Keratinocyte (primary cell): ENCODE data around the gene TTC21B. TPM values are rescaled to one million over a fixed set of nuclear protein-coding genes. Genes with fewer than 3 reads are reported as not detected.

Experiments
- DNase-seq: peaks from one replicate; pipeline ENCODE4 v3.0.0-alpha.2; 2011; ENCODE audit warnings: low read depth, missing footprints, low spot score
- FAIRE-seq: peaks from 2 replicates; lab custom pipeline; 2011; peaks lifted over from hg19 to GRCh38; lab: Jason Lieb, UNC
- H2AFZ ChIP-seq: 2 replicates; pipeline ENCODE4 v1.6.0; 2012; ENCODE audit warnings: low read length, control low read depth, inconsistent platforms; ENCODE audit not compliant: control insufficient read depth
- H3K27ac ChIP-seq: 2 replicates; pipeline ENCODE4 v1.5.1; 2011; ENCODE audit warnings: low read length; ENCODE audit not compliant: control insufficient read depth, insufficient read depth
- H3K27me3 ChIP-seq: 3 replicates; pipeline ENCODE4 v1.6.0; 2011; ENCODE audit warnings: low read length; ENCODE audit not compliant: control insufficient read depth, insufficient read depth; ENCODE audit errors: extremely low read depth
- H3K36me3 ChIP-seq, 2 experiments: 2 replicates in 1 of 2; 3 replicates in 1 of 2; pipeline ENCODE4 v1.5.1; 2011; ENCODE audit warnings: low read length in 2 of 2, mild to moderate bottlenecking in 1 of 2; ENCODE audit not compliant: control insufficient read depth in 2 of 2, insufficient read depth in 2 of 2; ENCODE audit errors: extremely low read depth in 1 of 2
- H3K4me1 ChIP-seq: 3 replicates; pipeline ENCODE4 v1.5.1; 2011; ENCODE audit warnings: low read length; ENCODE audit not compliant: control insufficient read depth, insufficient read depth; ENCODE audit errors: extremely low read depth
- H3K4me2 ChIP-seq: 3 replicates; pipeline ENCODE4 v1.6.0; 2011; ENCODE audit warnings: low read depth, low read length; ENCODE audit not compliant: control insufficient read depth, insufficient read depth; ENCODE audit errors: extremely low read depth
- H3K4me3 ChIP-seq, 3 experiments: fragments of 200-600 bp in 1 of 3; sonication (generic) in 1 of 3; 2 replicates in 2 of 3; 3 replicates in 1 of 3; pipeline ENCODE4 v1.5.1; 2011 to 2016; ENCODE audit warnings: low read length in 3 of 3, mild to moderate bottlenecking in 3 of 3, control low read depth in 2 of 3, inconsistent platforms in 1 of 3, low read depth in 1 of 3, mixed read lengths in 1 of 3, mixed run types in 1 of 3, moderate library complexity in 1 of 3; ENCODE audit not compliant: control insufficient read depth in 2 of 3, insufficient read depth in 2 of 3; ENCODE audit errors: extremely low read depth in 1 of 3
- H3K79me2 ChIP-seq: 2 replicates; pipeline ENCODE4 v1.6.0; 2012; ENCODE audit warnings: low read length; ENCODE audit not compliant: control insufficient read depth, insufficient read depth
- H3K9ac ChIP-seq: 3 replicates; pipeline ENCODE4 v1.6.0; 2011; ENCODE audit warnings: low read length; ENCODE audit not compliant: control insufficient read depth, insufficient read depth; ENCODE audit errors: extremely low read depth
- H3K9me1 ChIP-seq: 3 replicates; pipeline ENCODE4 v1.6.0; 2011; ENCODE audit warnings: low read length; ENCODE audit not compliant: control insufficient read depth, insufficient read depth; ENCODE audit errors: extremely low read depth
- H3K9me3 ChIP-seq: 2 replicates; pipeline ENCODE4 v1.5.1; 2012; ENCODE audit warnings: low read depth, low read length; ENCODE audit not compliant: control insufficient read depth
- H4K20me1 ChIP-seq: 3 replicates; pipeline ENCODE4 v1.6.0; 2011; ENCODE audit warnings: low read length; ENCODE audit not compliant: control insufficient read depth, insufficient read depth; ENCODE audit errors: extremely low read depth
- EZH2 ChIP-seq: IDR thresholded peaks from one replicate; pipeline ENCODE4 v1.6.1; 2012; ENCODE audit warnings: inconsistent platforms, mild to moderate bottlenecking, low read length, moderate library complexity
- dilution Hi-C: fragments of 300-500 bp; cut with MboI; formaldehyde crosslinking; loops from one replicate; pipeline ENCODE4 v1.7.0; 2020; ENCODE audit warnings: low sequenced_read_pairs; ENCODE audit not compliant: extremely low pct_ligation_motif_present
- polyA plus RNA-seq, 5 experiments: library from polyadenylated mRNA; depleted of rRNA in 3 of 5; stranded (reverse) in 3 of 5; stranded (forward) in 1 of 5; unstranded in 1 of 5; fragments of >200 nt; gene quantifications; 1 replicate in 1 of 5; 2 replicates in 3 of 5; 3 replicates in 1 of 5; pipeline versions ENCODE4 v1.2.1 to v1.2.3, GENCODE V29; 2011 to 2012; ENCODE audit warnings: missing spikeins in 2 of 5, low read depth in 1 of 5, low replicate concordance in 1 of 5
- TF ChIP-seq, protein P1 (sequence below), 3 experiments: IDR thresholded peaks in 1 of 3; conservative IDR thresholded peaks in 1 of 3; optimal IDR thresholded peaks in 1 of 3; 2 replicates in 2 of 3; 3 replicates in 1 of 3; pipeline versions ENCODE3 to v1.5.1; 2011; ENCODE audit warnings: low read length in 3 of 3, mild to moderate bottlenecking in 3 of 3, moderate library complexity in 2 of 3, control low read depth in 1 of 3, inconsistent platforms in 1 of 3; ENCODE audit not compliant: insufficient read depth in 2 of 3; ENCODE audit errors: extremely low read depth in 1 of 3

TTC21B gene
- polyA plus RNA-seq, 1 donor (not counting 4 experiments of a cell fraction or from before 2014, with no cell fraction given): 8.0 TPM

DNA sequence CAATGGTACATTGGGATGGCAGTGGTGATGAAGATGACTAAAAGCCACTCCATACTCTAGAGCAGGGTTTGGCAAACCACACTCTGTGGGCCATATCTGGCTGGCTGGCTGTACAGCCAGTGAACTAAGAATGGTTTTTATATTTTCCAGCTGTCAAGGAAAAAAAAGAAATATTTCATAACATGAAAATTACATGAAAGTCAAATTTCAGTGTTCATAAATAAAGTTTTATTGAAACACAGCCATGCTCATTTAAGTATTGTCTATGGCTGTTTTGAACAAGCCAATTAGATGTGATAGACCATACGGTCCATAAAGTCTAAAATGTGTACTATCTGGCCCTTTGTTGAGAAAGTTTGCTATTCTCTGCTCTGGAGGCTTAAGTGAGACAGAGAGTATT is 1.5 kb downstream of the TTC21B start:
- no peaks in the 10 kb centered on the region for H3K9me3 ChIP-seq
- peak overlapping the region in 1 of 3 experiments; percentile 78 for H3K4me3 ChIP-seq
- no peak overlapping the region for H3K27ac ChIP-seq
- H3K4me1 ChIP-seq: peaks cover 16% of the 10 kb centered on the region
- no peak overlapping the region for H2AFZ ChIP-seq
- dilution Hi-C loops: no loop called here
- no peak for TF ChIP-seq EZH2
- TF ChIP-seq, protein P1, sequence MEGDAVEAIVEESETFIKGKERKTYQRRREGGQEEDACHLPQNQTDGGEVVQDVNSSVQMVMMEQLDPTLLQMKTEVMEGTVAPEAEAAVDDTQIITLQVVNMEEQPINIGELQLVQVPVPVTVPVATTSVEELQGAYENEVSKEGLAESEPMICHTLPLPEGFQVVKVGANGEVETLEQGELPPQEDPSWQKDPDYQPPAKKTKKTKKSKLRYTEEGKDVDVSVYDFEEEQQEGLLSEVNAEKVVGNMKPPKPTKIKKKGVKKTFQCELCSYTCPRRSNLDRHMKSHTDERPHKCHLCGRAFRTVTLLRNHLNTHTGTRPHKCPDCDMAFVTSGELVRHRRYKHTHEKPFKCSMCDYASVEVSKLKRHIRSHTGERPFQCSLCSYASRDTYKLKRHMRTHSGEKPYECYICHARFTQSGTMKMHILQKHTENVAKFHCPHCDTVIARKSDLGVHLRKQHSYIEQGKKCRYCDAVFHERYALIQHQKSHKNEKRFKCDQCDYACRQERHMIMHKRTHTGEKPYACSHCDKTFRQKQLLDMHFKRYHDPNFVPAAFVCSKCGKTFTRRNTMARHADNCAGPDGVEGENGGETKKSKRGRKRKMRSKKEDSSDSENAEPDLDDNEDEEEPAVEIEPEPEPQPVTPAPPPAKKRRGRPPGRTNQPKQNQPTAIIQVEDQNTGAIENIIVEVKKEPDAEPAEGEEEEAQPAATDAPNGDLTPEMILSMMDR (optimal IDR thresholded peaks at IDR 0.05 in 1 of 3, IDR thresholded peaks at IDR 0.05 in 1 of 3, conservative IDR thresholded peaks at IDR 0.05 in 1 of 3; ENCODE audit: extremely low read depth in 1 of 3, insufficient read depth in 2 of 3, low read length in 3 of 3): no peak
- no peaks in the 10 kb centered on the region for H4K20me1 ChIP-seq
- FAIRE-seq (no peak), DNase-seq (no peak)
- no peak overlapping the region for H3K9ac ChIP-seq
- no peaks in the 10 kb centered on the region for H3K9me1 ChIP-seq
- H3K79me2 ChIP-seq: peaks cover 16% of the 10 kb centered on the region
- no peaks in the 10 kb centered on the region for H3K27me3 ChIP-seq
- H3K4me2 ChIP-seq: peak overlapping the region; percentile 67
- no peaks in the 10 kb centered on the region for H3K36me3 ChIP-seq

DNA sequence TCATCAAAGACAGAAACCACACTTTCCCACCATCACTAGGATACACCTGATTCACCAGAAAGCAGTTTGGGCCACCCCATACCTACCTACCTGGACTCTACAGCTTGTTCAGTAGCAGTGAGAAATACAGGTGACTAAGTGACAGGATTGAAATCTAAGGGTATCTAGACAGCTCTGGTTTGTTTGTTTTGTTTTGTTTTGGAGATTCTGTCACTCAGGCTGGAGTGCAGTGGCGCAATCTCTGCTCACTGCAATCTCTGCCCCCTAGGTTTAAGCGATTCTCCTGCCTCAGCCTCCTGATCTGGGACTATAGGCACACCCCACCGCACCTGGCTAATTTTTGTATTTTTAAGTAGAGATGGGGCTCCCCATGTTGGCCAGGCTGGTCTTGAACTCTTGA is 3.1 kb downstream of the TTC21B start:
- Histone ChIP-seq H3K27ac (no peak overlapping the region), H3K27me3 (no peaks in the 10 kb centered on the region), H3K9me1 (no peaks in the 10 kb centered on the region), H3K9me3 (no peaks in the 10 kb centered on the region), H3K4me1 (peaks cover 16% of the 10 kb centered on the region), H3K36me3 (no peaks in the 10 kb centered on the region), H2AFZ (no peak overlapping the region), H3K4me3 (no peak overlapping the region), H4K20me1 (no peaks in the 10 kb centered on the region), H3K9ac (no peak overlapping the region), H3K4me2 (no peak overlapping the region), H3K79me2 (peaks cover 16% of the 10 kb centered on the region)
- FAIRE-seq (no peak), DNase-seq (no peak)
- dilution Hi-C loops: no loop called here
- TF ChIP-seq, protein P1 (optimal IDR thresholded peaks at IDR 0.05 in 1 of 3, IDR thresholded peaks at IDR 0.05 in 1 of 3, conservative IDR thresholded peaks at IDR 0.05 in 1 of 3; ENCODE audit: extremely low read depth in 1 of 3, insufficient read depth in 2 of 3, low read length in 3 of 3): no peak
- no peak for TF ChIP-seq EZH2
